Body of pancreas (tissue), 4 donors: ENCODE data around the gene FBP2. TPM values are rescaled to one million over a fixed set of nuclear protein-coding genes. Genes with fewer than 3 reads are reported as not detected.
A peak's percentile ranks its signal among the peaks of the same experiment; 100 is the strongest.

ENCODE experiments used
- ATAC-seq: fragments of 150-250 bp; one replicate; pipeline ENCODE4 v1.9.1; 2016
- DNase-seq, 4 donors: peaks; one replicate each; pipeline ENCODE4 v3.0.0-alpha.2; 2019
- H3K27ac ChIP-seq, 4 donors: fragments of 200-600 bp; sonication (generic); 1 replicate in 3 of 4; 2 replicates in 1 of 4; pipeline versions ENCODE4 v1.5.1 to v1.6.1; 2016 to 2019; ENCODE audit warnings: mild to moderate bottlenecking in 1 of 4, mixed read lengths in 1 of 4, moderate library complexity in 1 of 4
- H3K27me3 ChIP-seq, 2 donors: fragments of 200-600 bp; sonication (generic); one replicate each; pipeline ENCODE4 v1.6.0; 2016; ENCODE audit warnings: mild to moderate bottlenecking in 1 of 2
- H3K36me3 ChIP-seq, 2 donors: fragments of 200-600 bp; sonication (generic); replicated peaks in 1 of 2; 2 replicates each; pipeline ENCODE4 v1.5.1; 2016; ENCODE audit warnings: low read depth in 2 of 2; ENCODE audit not compliant: insufficient read depth in 1 of 2
- H3K4me1 ChIP-seq: fragments of 200-600 bp; sonication (generic); one replicate; pipeline ENCODE4 v1.6.0; 2016
- H3K4me3 ChIP-seq, 2 donors: fragments of 200-600 bp; sonication (generic); 1 replicate in 1 of 2; 2 replicates in 1 of 2; pipeline ENCODE4 v1.5.1; 2016 to 2019
- H3K9me3 ChIP-seq, 3 donors: fragments of 200-600 bp; sonication (generic); 1 replicate in 2 of 3; 2 replicates in 1 of 3; pipeline ENCODE4 v1.5.1; 2016
- CTCF ChIP-seq, 7 experiments: fragments of 450-650 bp in 4 of 7; fragments of 200-600 bp in 3 of 7; sonication (generic) in 3 of 7; IDR thresholded peaks; one replicate each; pipeline ENCODE4 v1.5.1; 2016 to 2019; ENCODE audit warnings: antibody characterized with exemption in 7 of 7
- POLR2A ChIP-seq, 3 donors: fragments of 450-650 bp; IDR thresholded peaks; one replicate each; pipeline ENCODE4 v1.6.1; 2016; ENCODE audit warnings: antibody characterized with exemption in 3 of 3, mild to moderate bottlenecking in 2 of 3
- WGBS, 2 donors: methylation state at CpG; one replicate each; pipeline ENCODE4 v1.1.5; 2017; 5-methylcytosine and 5-hydroxymethylcytosine counted together
- intact Hi-C: fragments of 100-400 bp; cut with DNase I; formaldehyde crosslinking; loops from one replicate; pipeline ENCODE4 v1.15.1; 2023
- total RNA-seq, 2 donors: library from RNA; depleted of rRNA; stranded (reverse); fragments of >200 nt; gene quantifications; one replicate each; pipeline ENCODE4 v1.1.0, GENCODE V29; 2016

The FBP2 gene
- total RNA-seq, 2 donors from 2014 or later = 0.66 to 3.1 TPM

DNA sequence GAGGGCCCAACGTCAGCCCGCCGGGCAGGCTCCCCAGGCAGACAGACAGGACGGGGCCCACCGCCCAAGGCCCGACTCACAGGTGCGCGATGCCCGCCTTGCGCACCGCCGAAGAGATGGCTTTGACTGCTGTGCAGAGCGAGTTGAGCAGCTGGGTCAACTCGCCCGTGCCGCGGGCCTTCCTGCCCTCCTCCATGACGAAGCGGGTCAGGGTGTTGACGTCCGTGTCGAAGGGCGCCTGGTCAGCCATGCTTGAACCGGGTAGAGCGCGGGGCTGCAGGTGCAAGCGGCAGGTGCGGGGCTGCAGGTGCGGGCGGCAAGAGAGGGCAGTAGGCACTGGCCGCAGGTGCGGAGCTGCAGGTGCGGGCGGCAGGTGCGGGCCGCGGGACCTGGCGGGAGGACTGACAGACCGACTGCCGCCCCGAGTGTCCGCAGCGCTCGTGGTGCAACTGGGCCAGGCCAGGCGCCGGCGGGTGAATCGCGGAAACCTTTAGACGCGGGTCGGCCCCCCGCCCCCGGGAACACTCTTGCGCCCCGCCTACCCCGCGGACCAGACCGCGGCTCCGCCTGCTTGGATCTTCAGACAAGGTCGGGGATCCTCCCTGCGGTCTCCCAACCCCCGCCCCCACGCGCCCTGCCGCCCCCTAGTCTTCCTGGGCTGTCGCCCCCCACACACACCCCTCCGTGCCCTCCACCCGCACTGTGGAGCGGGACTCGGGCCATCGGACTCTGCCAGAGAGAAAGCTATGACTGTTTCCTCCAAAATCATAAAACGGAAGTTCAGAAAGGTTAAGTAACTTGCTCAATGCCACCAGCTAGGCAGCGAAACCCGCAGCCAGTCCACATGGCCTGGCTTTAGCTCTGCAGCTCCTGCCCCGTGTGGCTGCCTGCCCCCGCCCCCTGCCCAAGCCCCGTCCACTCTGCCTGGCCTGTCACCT, 45.7 kb upstream of the FBP2 start, which contains the start of gene FBP1:
Gene FBP1, minus strand, starts transcription at position 458 of the 938 bp plus-strand sequence. Its CDS starts 208 bp downstream, at position 250.
- ATAC-seq (peak; percentile 75), DNase-seq (peak; percentile 61 to 72 (median 67))
- peak within 1 kb of the TSS; percentile 61 to 71 for H3K4me3 ChIP-seq
- no peaks in the 10 kb centered on the region for H3K36me3 ChIP-seq
- H3K27ac ChIP-seq = peak within 1 kb of the TSS; percentile 43 to 82 (median 72)
- no peaks in the 10 kb centered on the region for H3K9me3 ChIP-seq
- H3K4me1 ChIP-seq = peaks cover 22% of the 10 kb centered on the region
- WGBS, 2 donors = 2 to 4% methylated on average over 24 to 59 of the region's 79 CpGs
- intact Hi-C loops = no loop called here
- peak; percentile 36 to 59 (median 55) for TF ChIP-seq POLR2A (IDR thresholded peaks at IDR 0.05)
- TF ChIP-seq CTCF (IDR thresholded peaks at IDR 0.05) = no peak
- H3K27me3 ChIP-seq = no peaks in the 10 kb centered on the region

GRCh38 chr9:94638335-94639060, 44.9 kb upstream of the FBP2 start:
- H3K27ac ChIP-seq = peak overlapping the region; percentile 43 to 82 (median 72)

GRCh38 chr9:94632737-94633136, 39.1 kb upstream of the FBP2 start:
- ATAC-seq (no peak), DNase-seq (no peak)
- peak overlapping the region in 1 of 4 donors; percentile 2 for H3K27ac ChIP-seq
- no peaks in the 10 kb centered on the region for H3K27me3 ChIP-seq
- WGBS, 2 donors = 42 to 56% methylated on average over 5 of the region's 5 CpGs
- no peak for TF ChIP-seq CTCF (IDR thresholded peaks at IDR 0.05)
- no peaks in the 10 kb centered on the region for H3K9me3 ChIP-seq
- intact Hi-C loops = no loop called here
- H3K4me3 ChIP-seq = no peak overlapping the region
- H3K36me3 ChIP-seq = no peaks in the 10 kb centered on the region
- peaks cover 47% of the 10 kb centered on the region for H3K4me1 ChIP-seq

More at GRCh38 chr9:94638335-94639060, 44.9 kb upstream of the FBP2 start:
- Histone ChIP-seq H3K27me3 (no peaks in the 10 kb centered on the region), H3K4me1 (peaks cover 22% of the 10 kb centered on the region), H3K4me3 (peak overlapping the region in 1 of 2 donors; percentile 61), H3K36me3 (no peaks in the 10 kb centered on the region), H3K9me3 (no peaks in the 10 kb centered on the region)
- 27 to 49% methylated on average over 14 to 17 of the region's 17 CpGs for WGBS, 2 donors
- ATAC-seq = peak; percentile 49
- no peak for TF ChIP-seq POLR2A (IDR thresholded peaks at IDR 0.05)
- no peak for TF ChIP-seq CTCF (IDR thresholded peaks at IDR 0.05)
- DNase-seq = peak in 3 of 4 donors; percentile 25 to 45 (median 39)
- intact Hi-C loops = no loop called here

DNA sequence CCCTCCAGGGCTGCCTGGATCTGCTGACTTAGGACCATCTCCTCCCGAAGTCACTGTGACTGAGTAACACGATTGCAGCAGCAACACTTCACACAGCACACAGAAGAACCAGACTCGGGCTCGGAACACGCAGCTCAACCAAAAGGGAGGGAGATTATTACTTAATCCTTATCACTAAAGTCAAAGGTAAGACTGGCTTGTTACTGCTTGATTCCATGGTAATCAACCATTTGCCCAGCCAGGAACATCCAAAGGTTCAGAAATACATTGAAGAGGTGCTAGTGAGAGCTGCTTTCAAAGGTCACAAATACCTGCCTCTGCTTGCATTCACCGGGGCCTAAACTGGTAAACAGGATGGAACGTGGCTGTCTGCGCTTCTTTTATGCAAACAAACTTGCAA, 38.0 kb upstream of the FBP2 start:
- intact Hi-C loops = no loop called here
- Histone ChIP-seq H3K9me3 (no peaks in the 10 kb centered on the region), H3K27me3 (no peaks in the 10 kb centered on the region), H3K36me3 (no peaks in the 10 kb centered on the region), H3K4me3 (no peak overlapping the region), H3K27ac (peak overlapping the region; percentile 62 to 64 (median 64)), H3K4me1 (peaks cover 42% of the 10 kb centered on the region)
- WGBS, 2 donors = 25 to 33% methylated on average over 8 of the region's 8 CpGs
- peak in 1 of 4 donors; percentile 29 for DNase-seq
- TF ChIP-seq POLR2A (IDR thresholded peaks at IDR 0.05) (no peak), CTCF (IDR thresholded peaks at IDR 0.05) (no peak)
- ATAC-seq = peak; percentile 67
